IMR-90 (cell line): Measurements from ENCODE around the gene TIAM2.

Source experiments
- BHLHE40 ChIP-seq: fragments of 150-350 bp; IDR thresholded peaks from 2 replicates; pipeline ENCODE4 v1.6.1; 2016; ENCODE audit warnings: mild to moderate bottlenecking, low read depth, low read length
- POLR2A ChIP-seq: IDR thresholded peaks from 2 replicates; pipeline ENCODE4 v1.6.1; 2012; ENCODE audit warnings: mild to moderate bottlenecking, low read depth, low read length
- RAD21 ChIP-seq: IDR thresholded peaks from 2 replicates; pipeline ENCODE4 v1.6.1; 2012; ENCODE audit warnings: low read length, improper control_type of control experiment
- RFX5 ChIP-seq: IDR thresholded peaks from 2 replicates; pipeline ENCODE4 v1.8.0; 2012; ENCODE audit warnings: low read depth, mild to moderate bottlenecking, low read length, moderate library complexity
- TF ChIP-seq, protein P1 (sequence below): conservative IDR thresholded peaks from 2 replicates; pipeline ENCODE4 v1.5.1; 2012; ENCODE audit warnings: mild to moderate bottlenecking, low read depth, low read length, improper control_type of control experiment
- TF ChIP-seq, protein P2 (sequence below): fragments of 150-350 bp; IDR thresholded peaks from 2 replicates; pipeline ENCODE4 v1.6.1; 2017; ENCODE audit warnings: mild to moderate bottlenecking, antibody characterized with exemption, low read length, low read depth

DNA sequence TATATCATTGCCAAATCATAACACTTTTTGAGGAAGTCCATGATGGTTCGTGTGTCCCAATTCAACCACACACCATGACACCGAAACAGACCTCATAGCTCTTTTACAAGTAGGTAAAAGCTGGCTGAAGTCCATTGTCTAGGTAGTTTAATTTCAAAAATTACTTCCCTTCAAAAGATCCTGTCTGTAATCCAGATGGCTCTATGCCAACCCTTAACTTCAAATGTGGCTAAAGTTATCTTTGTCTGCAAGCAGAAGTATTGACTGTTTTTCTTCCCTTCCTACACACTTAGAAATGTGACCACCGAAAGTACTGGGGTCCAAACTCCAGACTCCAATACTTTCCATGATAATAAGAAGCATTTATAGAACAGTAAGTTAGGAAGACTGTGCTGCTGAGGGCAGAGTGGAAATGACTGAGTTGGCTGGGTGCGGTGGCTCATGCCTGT, 8.3 kb upstream of the TIAM2 start:
- TF ChIP-seq RFX5 = no peak
- TF ChIP-seq, protein P1, sequence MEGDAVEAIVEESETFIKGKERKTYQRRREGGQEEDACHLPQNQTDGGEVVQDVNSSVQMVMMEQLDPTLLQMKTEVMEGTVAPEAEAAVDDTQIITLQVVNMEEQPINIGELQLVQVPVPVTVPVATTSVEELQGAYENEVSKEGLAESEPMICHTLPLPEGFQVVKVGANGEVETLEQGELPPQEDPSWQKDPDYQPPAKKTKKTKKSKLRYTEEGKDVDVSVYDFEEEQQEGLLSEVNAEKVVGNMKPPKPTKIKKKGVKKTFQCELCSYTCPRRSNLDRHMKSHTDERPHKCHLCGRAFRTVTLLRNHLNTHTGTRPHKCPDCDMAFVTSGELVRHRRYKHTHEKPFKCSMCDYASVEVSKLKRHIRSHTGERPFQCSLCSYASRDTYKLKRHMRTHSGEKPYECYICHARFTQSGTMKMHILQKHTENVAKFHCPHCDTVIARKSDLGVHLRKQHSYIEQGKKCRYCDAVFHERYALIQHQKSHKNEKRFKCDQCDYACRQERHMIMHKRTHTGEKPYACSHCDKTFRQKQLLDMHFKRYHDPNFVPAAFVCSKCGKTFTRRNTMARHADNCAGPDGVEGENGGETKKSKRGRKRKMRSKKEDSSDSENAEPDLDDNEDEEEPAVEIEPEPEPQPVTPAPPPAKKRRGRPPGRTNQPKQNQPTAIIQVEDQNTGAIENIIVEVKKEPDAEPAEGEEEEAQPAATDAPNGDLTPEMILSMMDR = no peak
- no peak for TF ChIP-seq POLR2A
- TF ChIP-seq RAD21 = no peak
- no peak for TF ChIP-seq BHLHE40
- TF ChIP-seq, protein P2, sequence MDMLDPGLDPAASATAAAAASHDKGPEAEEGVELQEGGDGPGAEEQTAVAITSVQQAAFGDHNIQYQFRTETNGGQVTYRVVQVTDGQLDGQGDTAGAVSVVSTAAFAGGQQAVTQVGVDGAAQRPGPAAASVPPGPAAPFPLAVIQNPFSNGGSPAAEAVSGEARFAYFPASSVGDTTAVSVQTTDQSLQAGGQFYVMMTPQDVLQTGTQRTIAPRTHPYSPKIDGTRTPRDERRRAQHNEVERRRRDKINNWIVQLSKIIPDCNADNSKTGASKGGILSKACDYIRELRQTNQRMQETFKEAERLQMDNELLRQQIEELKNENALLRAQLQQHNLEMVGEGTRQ = no peak
